B cell (primary cell): ENCODE measurements around the gene ORMDL2. TPM values are rescaled to one million over a fixed set of nuclear protein-coding genes. Genes with fewer than 3 reads are reported as not detected.

Experiments
- ATAC-seq: fragments of 200-7000 bp; cut with Tn5 transposase; one replicate; pipeline ENCODE4 v1.10.0; 2021; ENCODE audit warnings: low read depth, mild to moderate bottlenecking, moderate number of reproducible peaks, moderate library complexity
- CTCF ChIA-PET: fragments of 350-600 bp; sonication (Branson Sonifier 250); formaldehyde crosslinking; loops from one replicate; lab custom pipeline; 2021; ENCODE audit warnings: antibody characterized with exemption, inconsistent platforms; lab: Charles Lee
- POLR2A ChIA-PET: fragments of 350-600 bp; sonication (Branson Sonifier 250); formaldehyde crosslinking; loops from one replicate; lab custom pipeline; 2021; ENCODE audit warnings: antibody characterized with exemption; lab: Charles Lee
- DNase-seq: peaks from one replicate; pipeline ENCODE4 v3.0.0; 2013
- H2AFZ ChIP-seq: 2 replicates; pipeline ENCODE4 v1.6.1; 2012; ENCODE audit warnings: mild to moderate bottlenecking, low read depth, low read length; ENCODE audit not compliant: insufficient read depth, poor library complexity, severe bottlenecking
- H3K27ac ChIP-seq, 2 donors: 1 replicate in 1 of 2; 2 replicates in 1 of 2; pipeline ENCODE4 v1.5.1; 2012 to 2013; ENCODE audit warnings: low read length in 2 of 2, mild to moderate bottlenecking in 2 of 2, moderate library complexity in 1 of 2
- H3K27me3 ChIP-seq, 4 experiments: fragments of 200-600 bp in 1 of 4; sonication (generic) in 1 of 4; replicated peaks in 1 of 4; 1 replicate in 2 of 4; 2 replicates in 2 of 4; pipeline versions ENCODE4 v1.6.1 to v1.7.0; 2013 to 2016; ENCODE audit warnings: low read length in 3 of 4, mild to moderate bottlenecking in 2 of 4, mixed read lengths in 1 of 4, moderate library complexity in 1 of 4; ENCODE audit not compliant: insufficient read depth in 4 of 4, control insufficient read depth in 3 of 4; ENCODE audit errors: control extremely low read depth in 1 of 4
- H3K36me3 ChIP-seq, 2 experiments: replicated peaks in 1 of 2; 1 replicate in 1 of 2; 2 replicates in 1 of 2; pipeline versions ENCODE4 v1.6.1 to v1.7.1; 2013; ENCODE audit warnings: low read length in 1 of 2; ENCODE audit not compliant: insufficient read depth in 2 of 2, control insufficient read depth in 1 of 2; ENCODE audit errors: control extremely low read depth in 1 of 2, extremely low read depth in 1 of 2
- H3K4me1 ChIP-seq, 2 donors: fragments of 200-600 bp in 1 of 2; sonication (generic) in 1 of 2; 1 replicate in 1 of 2; 2 replicates in 1 of 2; pipeline versions ENCODE4 v1.5.1 to v1.6.1; 2013 to 2017; ENCODE audit warnings: low read length in 2 of 2; ENCODE audit not compliant: control insufficient read depth in 2 of 2, insufficient read depth in 2 of 2
- H3K4me2 ChIP-seq: replicated peaks from 2 replicates; pipeline ENCODE3; 2012; ENCODE audit warnings: mild to moderate bottlenecking, low read depth, low read length; ENCODE audit not compliant: poor library complexity, severe bottlenecking
- H3K4me3 ChIP-seq, 5 experiments: fragments of 200-600 bp in 1 of 5; sonication (generic) in 1 of 5; 1 replicate in 3 of 5; 2 replicates in 2 of 5; pipeline versions ENCODE4 v1.5.1 to v1.7.0; 2011 to 2016; ENCODE audit warnings: low read length in 4 of 5, mild to moderate bottlenecking in 4 of 5, low read depth in 2 of 5, control low read depth in 1 of 5, moderate library complexity in 1 of 5; ENCODE audit not compliant: insufficient read depth in 1 of 5; ENCODE audit errors: control extremely low read depth in 1 of 5, extremely low read depth in 1 of 5
- H3K79me2 ChIP-seq: fragments of 200-600 bp; sonication (generic); one replicate; pipeline ENCODE4 v1.6.0; 2016; ENCODE audit warnings: low read length; ENCODE audit not compliant: control insufficient read depth, insufficient read depth
- H3K9ac ChIP-seq: fragments of 200-600 bp; sonication (generic); 2 replicates; pipeline ENCODE4 v1.6.1; 2017; ENCODE audit warnings: mild to moderate bottlenecking, low read length, moderate library complexity
- H3K9me3 ChIP-seq, 3 donors: one replicate each; pipeline versions ENCODE4 v1.6.1 to v1.7.1; 2013; ENCODE audit warnings: low read length in 2 of 3; ENCODE audit not compliant: control insufficient read depth in 2 of 3, insufficient read depth in 1 of 3; ENCODE audit errors: control extremely low read depth in 1 of 3
- H4K20me1 ChIP-seq: 2 replicates; pipeline ENCODE4 v1.6.0; 2012; ENCODE audit warnings: mild to moderate bottlenecking, low read length; ENCODE audit not compliant: insufficient read depth, control insufficient read depth, poor library complexity, severe bottlenecking
- H3K27ac Mint-ChIP-seq: one replicate; pipeline ENCODE4 v1.8.0; 2021; ENCODE audit warnings: mixed read lengths
- H3K27me3 Mint-ChIP-seq: one replicate; pipeline ENCODE4 v1.8.0; 2021; ENCODE audit warnings: mixed read lengths
- H3K4me1 Mint-ChIP-seq: one replicate; pipeline ENCODE4 v1.8.0; 2021; ENCODE audit warnings: mixed read lengths
- H3K4me3 Mint-ChIP-seq: one replicate; pipeline ENCODE4 v1.8.0; 2021; ENCODE audit warnings: mixed read lengths
- H3K9me3 Mint-ChIP-seq: one replicate; pipeline ENCODE4 v1.8.0; 2022; ENCODE audit warnings: mixed read lengths; ENCODE audit not compliant: insufficient read depth
- CTCF ChIP-seq: fragments of 200-600 bp; IDR thresholded peaks from one replicate; pipeline ENCODE4 v1.8.0; 2022; ENCODE audit warnings: antibody characterized with exemption, mild to moderate bottlenecking
- EZH2 ChIP-seq: IDR thresholded peaks from 2 replicates; pipeline ENCODE4 v1.6.1; 2012; ENCODE audit warnings: borderline replicate concordance, low read depth, mild to moderate bottlenecking, moderate library complexity, low read length; ENCODE audit not compliant: insufficient read depth, poor library complexity, severe bottlenecking
- WGBS: methylation state at CpG from one replicate; pipeline ENCODE4 v1.1.5; 2013; ENCODE audit warnings: missing lambda C conversion rate; ENCODE audit not compliant: insufficient coverage; 5-methylcytosine and 5-hydroxymethylcytosine counted together
- intact Hi-C: fragments of 100-400 bp; cut with micrococcal nuclease; formaldehyde crosslinking; loops from one replicate; pipeline ENCODE4 v1.10.0; 2022
- polyA plus RNA-seq: library from polyadenylated mRNA; depleted of rRNA; stranded (reverse); fragments of >200 nt; gene quantifications from 2 replicates; pipeline ENCODE4 v1.2.3, GENCODE V29; 2012
- total RNA-seq, 2 donors: library from RNA; stranded (reverse); fragments of 120-200 nt in 1 of 2; gene quantifications; 1 replicate in 1 of 2; 2 replicates in 1 of 2; pipeline versions ENCODE4 v1.2.3 to v1.2.4, GENCODE V29; 2013 to 2022

The ORMDL2 gene
- total and polyA plus RNA-seq, 2 donors (not counting 1 experiment from before 2014, with no cell fraction given), result 22.7 to 41.9 TPM

- H3K4me1 Mint-ChIP-seq, result peaks cover 36% of the 10 kb centered on the region
- no peaks in the 10 kb centered on the region for H3K9me3 Mint-ChIP-seq
Observed at GRCh38 chr12:55816881-55817344, 928 bp upstream of the ORMDL2 start.

More at GRCh38 chr12:55816881-55817344, 928 bp upstream of the ORMDL2 start:
- no peak overlapping the region for H3K4me3 Mint-ChIP-seq
- H3K9me3 ChIP-seq, result no peaks in the 10 kb centered on the region
- peak overlapping the region; percentile 89 for H2AFZ ChIP-seq
- H4K20me1 ChIP-seq, result peaks cover 43% of the 10 kb centered on the region
- peak overlapping the region; percentile 50 to 84 for H3K27ac ChIP-seq
- peak overlapping the region; percentile 74 for H3K4me2 ChIP-seq
- WGBS, result 0% methylated on average over 5 of the region's 14 CpGs
- CTCF ChIA-PET, result interaction anchor here (1.0 to 4.6 kb wide), 12 partner anchors 13 to 449 kb away, joined by 3 to 39 read pairs (median 4); partner anchors contain the start of genes CD63, COQ10A, DNAJC14 and PYM1
- POLR2A ChIA-PET, result interaction anchor here (0.6 to 4.2 kb wide), 9 partner anchors 13 to 301 kb away, joined by 3 to 53 read pairs (median 3); partner anchors contain the start of genes BLOC1S1, DGKA, DNAJC14 and ZC3H10
- H3K4me3 ChIP-seq, result peak overlapping the region; percentile 81 to 100 (median 85)
- peaks cover 2 to 53% of the 10 kb centered on the region in 2 experiments for H3K36me3 ChIP-seq
- intact Hi-C loops, result loop anchor here (1.0 to 2.0 kb wide), 6 partner anchors 12 to 287 kb away; partner anchors contain the start of genes DNAJC14, PA2G4, PYM1 and RPS26
- TF ChIP-seq CTCF, result no peak
- no peak for TF ChIP-seq EZH2
- no peak for DNase-seq
- H3K79me2 ChIP-seq, result peaks cover 76% of the 10 kb centered on the region
- no peak for ATAC-seq
- H3K27me3 ChIP-seq, result no peaks in the 10 kb centered on the region
- peaks cover 24 to 30% of the 10 kb centered on the region in 2 donors for H3K4me1 ChIP-seq
- H3K9ac ChIP-seq, result peak overlapping the region; percentile 91
- H3K27me3 Mint-ChIP-seq, result no peaks in the 10 kb centered on the region
- no peak overlapping the region for H3K27ac Mint-ChIP-seq
